Adrenal gland (tissue), 5 donors: ENCODE results near the gene SLC25A21.

Experiments
- CTCF ChIP-seq, 6 experiments: fragments of 450-650 bp in 4 of 6; fragments of 200-600 bp in 2 of 6; sonication (generic) in 1 of 6; IDR thresholded peaks; 1 replicate in 5 of 6; 2 replicates in 1 of 6; pipeline versions ENCODE4 v1.5.1 to v1.8.0; 2016 to 2021; ENCODE audit warnings: antibody characterized with exemption in 6 of 6, mild to moderate bottlenecking in 2 of 6, moderate library complexity in 1 of 6
- POLR2A ChIP-seq, 2 donors: fragments of 450-650 bp; IDR thresholded peaks; one replicate each; pipeline ENCODE4 v1.6.1; 2017; ENCODE audit warnings: antibody characterized with exemption in 2 of 2, mild to moderate bottlenecking in 2 of 2, moderate library complexity in 1 of 2
- donor health status: DM: no; HTN: no; CAD: no.

GRCh38 chr14:37063467-37064240, 108.8 kb downstream of the SLC25A21 start:
- no peak for TF ChIP-seq CTCF (IDR thresholded peaks at IDR 0.05)
- TF ChIP-seq POLR2A (IDR thresholded peaks at IDR 0.05): no peak
